GM21381 (cell line): ENCODE measurements around the gene BICC1.

Experiments used
- ATAC-seq: cut with Tn5 transposase; IDR thresholded peaks from one replicate; pipeline ENCODE4 v1.9.1; 2021; ENCODE audit warnings: mild to moderate bottlenecking, moderate library complexity; ENCODE audit not compliant: unreplicated experiment

Gene BICC1

DNA sequence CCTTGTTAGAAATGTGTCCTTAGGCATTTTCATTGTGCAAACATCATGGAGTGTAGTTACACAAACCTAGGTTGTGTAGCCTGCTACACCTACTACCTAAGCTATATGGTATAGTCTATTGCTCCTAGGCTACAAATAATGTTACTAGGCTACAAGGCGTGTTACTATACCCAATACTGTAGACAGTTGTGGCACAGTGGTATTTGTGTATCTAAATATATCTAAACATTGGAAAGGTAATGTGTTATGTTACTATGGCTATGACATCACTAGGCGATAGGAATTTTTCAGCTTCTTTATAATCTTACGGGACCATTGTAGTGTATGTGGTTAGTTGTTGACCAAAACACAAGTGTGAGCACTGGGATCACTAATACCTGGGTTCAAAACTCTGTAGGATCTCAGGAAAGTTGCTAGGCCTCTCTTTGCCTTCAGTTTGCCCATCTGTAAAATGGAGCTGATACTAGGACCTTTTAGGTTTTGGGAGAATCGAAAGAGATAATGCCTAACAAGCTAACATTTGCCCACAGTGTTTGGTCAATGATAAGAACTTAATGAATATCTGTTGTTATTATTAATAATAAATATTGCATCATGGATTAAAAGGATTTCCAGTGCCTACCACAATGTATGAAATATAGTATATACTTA is 2.7 kb downstream of the BICC1 start:
- ATAC-seq, result no peak

DNA sequence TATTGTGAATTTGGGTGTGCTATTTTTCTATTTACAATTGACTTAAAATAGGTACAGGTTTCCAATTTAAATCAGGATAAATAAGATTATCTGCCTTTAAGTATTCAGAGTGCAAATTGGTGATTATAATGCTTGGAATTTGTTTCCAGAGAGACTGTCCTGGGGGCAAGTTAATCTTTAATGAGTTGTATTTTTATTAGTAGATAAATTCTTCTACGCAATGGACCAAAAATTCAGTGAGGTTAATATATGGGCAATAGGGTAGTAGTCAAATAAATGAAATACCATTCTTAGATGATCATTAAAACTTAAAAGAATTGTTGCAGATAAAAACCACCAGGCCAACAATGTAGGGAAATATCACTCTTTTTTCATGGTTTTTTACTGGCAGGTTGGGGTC is 3.4 kb downstream of the BICC1 start:
- no peak for ATAC-seq

DNA sequence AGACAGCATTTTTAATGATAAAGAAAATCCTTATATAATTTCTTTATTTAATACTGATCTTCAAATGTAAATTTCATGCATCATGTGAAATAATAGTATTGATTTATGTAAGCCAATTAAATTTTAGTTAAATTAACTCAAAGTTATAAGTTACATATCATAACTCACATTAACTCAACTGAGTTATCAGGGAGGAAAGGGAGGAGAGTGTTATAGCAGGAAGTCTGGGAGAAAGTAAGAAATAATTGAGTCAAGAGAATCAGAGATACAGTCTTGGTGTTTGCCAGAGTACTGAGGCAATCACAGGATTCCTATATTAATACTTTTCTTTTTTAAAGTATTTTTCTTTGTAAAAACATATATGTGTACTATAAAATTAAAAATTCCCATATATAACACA is 4.0 kb downstream of the BICC1 start:
- ATAC-seq, result no peak

GRCh38 chr10:58517081-58517480 is 4.4 kb downstream of the BICC1 start:
- ATAC-seq, result no peak

- ATAC-seq, result no peak
Measured at GRCh38 chr10:58517491-58518355, 5.1 kb downstream of the BICC1 start.

- no peak for ATAC-seq
Measured at GRCh38 chr10:58518775-58519174, 6.1 kb downstream of the BICC1 start.

DNA sequence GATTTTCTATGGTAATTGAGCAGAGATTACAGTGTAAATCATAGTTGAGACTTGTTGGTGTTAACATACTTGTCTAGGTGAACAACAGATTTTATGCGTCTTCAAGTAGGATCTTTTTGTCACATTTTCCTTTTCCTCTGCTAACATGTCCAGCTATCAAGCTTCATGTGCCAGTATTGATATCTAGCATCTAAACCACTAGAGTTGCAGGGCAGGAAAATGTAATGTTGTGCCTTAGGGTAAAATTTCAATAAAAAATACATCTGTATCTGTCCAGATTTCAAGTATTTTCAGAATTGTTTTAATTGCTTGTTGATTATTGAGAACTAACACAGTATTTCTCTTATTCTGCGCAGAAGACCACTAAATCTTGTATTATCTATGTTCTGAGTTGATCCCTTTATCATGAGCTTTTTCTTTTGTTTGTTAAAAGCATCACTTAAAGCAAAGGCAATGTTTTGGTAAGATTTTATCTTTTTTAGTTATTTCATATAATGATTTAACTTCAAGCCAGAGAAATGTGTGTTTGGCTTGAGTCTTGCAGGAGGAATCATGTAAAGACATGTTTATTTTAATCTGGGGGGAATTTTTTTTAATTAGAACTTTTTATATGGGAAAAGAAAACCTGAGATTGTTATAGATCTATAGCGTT is 16.5 kb downstream of the BICC1 start:
- no peak for ATAC-seq

GRCh38 chr10:58531084-58531695 is 18.5 kb downstream of the BICC1 start:
- ATAC-seq, result peak; percentile 97

DNA sequence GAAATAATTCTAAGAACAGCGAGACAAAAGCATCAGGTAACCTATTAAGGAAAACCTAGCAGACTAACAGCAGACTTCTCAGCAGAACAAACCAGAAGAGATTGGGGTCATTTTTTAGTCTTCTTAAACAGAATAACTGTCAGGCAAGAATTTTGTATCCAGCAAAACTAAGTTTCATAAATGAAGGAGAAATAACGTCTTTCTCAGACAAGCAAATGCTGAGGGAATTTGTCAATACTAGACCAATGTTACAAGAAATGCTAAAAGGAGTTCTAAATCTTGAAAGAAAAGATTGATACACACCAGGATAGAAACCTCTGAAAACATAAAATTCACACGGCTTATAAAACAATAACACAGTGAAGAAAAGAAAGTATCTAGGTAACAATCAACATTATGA is 22.6 kb downstream of the BICC1 start:
- no peak for ATAC-seq

- no peak for ATAC-seq
Measured at GRCh38 chr10:58543141-58543540, 30.5 kb downstream of the BICC1 start.

- ATAC-seq, result no peak
Measured at GRCh38 chr10:58544135-58544534, 31.5 kb downstream of the BICC1 start.

DNA sequence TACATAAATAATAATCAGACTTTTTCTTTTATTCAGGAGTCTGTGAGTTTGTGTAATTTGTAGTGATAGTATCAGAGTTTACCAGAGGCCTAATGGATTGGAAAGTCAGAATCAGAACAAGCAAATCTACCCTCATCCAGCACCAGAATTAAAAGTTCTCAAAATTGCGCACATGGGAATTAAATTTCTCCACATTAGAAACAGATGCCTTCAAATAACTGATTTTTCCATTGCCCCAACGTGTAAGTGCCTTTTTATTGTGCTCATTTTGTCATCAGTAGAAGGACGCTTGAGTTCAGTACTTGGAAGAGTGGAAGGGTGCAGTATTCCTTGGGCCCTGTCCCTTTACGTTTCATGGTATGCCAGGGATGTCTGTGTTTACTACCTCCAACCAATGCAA is 32.8 kb downstream of the BICC1 start:
- no peak for ATAC-seq

DNA sequence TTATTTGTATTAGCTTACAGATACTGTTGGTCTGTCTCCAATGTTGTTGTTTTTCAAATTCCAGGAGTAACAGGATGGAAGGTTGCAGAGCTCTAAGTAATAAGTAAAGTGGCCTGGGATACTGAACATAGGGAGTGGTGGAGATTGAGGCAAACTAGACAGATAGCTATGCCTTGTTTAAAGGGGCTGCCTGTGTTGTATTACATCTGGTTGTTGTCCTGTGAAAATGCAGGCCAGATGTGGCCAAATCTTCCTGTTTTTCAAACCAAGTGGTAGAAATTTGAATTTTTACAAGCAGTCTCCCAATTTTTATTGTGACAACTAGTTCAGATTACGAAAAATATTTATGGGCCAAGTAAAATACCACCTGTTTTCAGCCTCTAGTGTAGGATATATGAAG is 33.5 kb downstream of the BICC1 start:
- ATAC-seq, result no peak

DNA sequence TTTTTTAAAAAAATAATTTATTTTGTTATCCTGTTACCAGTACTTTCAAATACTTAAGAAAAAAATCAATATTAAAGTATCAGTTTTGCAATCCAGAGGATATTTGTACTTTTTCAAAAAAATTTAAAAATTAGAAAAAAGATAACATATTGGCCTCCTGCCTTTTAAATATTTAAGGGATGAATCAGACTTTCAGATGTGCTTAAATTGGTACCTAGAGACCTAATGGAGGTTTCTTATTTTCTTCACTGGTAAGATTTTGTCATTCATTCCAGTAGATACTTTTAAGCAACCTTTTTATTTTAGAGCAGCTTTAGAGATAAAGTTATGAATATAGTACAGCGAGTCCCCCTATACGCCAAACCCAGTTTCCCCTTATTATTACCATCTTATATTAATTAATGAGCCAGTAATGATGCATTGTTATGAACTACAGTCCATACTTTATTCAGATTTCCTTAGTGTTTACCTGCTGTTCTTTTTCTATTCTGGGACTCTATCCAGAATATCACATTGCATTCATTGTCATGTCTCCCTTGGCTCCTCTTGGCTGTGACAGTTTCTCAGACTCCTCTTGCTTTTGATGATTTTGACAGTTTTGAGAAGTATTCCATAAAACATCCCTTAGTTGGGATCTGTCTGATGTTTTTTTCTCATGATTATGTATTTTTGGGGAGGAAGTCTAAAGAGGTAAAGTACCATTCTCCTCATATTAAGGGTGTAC is 34.2 kb downstream of the BICC1 start:
- no peak for ATAC-seq

GRCh38 chr10:58547963-58548362 is 35.3 kb downstream of the BICC1 start:
- no peak for ATAC-seq

DNA sequence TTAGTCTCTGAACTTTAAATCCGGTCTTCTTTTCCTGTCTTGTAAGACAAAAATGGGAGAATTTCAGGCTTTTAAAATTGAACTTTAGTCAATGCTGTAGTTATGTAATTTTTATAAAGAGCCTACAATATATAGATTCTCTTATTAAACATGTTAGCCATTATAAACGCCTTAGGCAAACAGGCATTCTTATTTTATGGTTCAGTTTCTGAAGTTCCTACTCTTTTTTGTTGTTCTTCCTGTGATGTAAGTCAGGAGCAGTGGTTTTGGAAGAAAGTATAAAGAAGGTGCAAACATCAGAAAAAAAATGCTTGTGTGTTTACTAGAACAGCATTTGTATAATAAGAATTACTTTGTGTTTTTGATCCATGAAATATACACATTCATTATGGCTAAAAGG is 41.6 kb downstream of the BICC1 start:
- ATAC-seq, result no peak

DNA sequence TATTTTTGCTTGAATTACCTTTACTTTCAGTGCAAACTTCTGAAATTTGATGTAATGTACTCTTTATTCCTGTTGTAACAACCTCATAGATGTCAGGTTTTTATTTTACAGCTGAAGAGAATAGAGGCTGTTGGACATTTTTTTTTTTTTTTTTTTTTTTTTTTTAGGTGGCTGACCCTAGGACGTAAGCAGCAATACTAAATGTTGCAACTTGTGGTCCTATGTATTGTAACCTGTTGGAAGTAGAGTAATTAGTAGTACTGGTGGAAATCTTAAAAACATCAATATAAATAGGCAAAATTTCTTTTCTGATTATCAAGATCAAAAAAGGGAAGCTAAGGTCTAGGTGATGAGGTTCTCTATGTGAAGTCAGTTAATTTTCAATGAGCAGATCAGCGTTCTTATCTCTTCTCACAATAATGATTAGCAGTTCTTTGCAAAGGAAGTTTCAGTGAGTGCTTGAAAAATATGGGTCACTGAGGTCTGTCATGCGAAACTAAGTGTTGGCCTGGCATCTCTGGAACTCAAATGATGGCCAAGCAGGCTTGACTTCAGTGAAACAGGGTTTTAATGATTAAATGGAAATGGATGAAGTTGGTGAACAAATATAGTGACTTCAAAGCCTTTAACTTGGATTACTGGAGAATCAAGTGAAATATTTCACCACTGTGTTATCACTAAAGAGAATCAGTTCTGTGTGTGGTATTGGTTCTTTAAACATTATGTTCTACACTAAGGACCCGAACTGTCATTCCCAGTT is 42.7 kb downstream of the BICC1 start:
- no peak for ATAC-seq

DNA sequence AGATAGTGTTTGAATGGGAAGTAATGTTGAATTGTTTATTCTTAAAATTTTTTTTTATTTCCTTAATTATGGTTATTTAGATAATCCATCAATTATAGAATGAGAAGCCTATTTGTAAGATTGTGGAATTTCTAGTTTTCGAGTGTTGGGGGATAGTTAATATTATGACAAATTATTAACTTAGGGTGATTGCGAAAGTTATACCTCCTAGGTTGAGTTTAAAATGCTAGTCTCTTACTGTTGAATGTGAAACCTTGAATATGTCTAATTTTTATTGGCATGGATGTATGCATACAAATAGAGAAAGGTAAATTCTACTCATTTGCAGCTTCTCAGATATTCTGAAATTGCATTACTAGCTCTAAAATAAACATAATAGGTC is 43.2 kb downstream of the BICC1 start:
- no peak for ATAC-seq

- ATAC-seq, result no peak
Measured at GRCh38 chr10:58556516-58557165, 44.0 kb downstream of the BICC1 start.

- ATAC-seq, result no peak
Measured at GRCh38 chr10:58557714-58558113, 45.0 kb downstream of the BICC1 start.
